Colonic mucosa (tissue), 4 donors: ENCODE data around the gene ELOB. TPM values are rescaled to one million over a fixed set of nuclear protein-coding genes. Genes with fewer than 3 reads are reported as not detected.
A peak's percentile ranks its signal among the peaks of the same experiment; 100 is the strongest.

Source experiments
- DNase-seq: peaks from one replicate; pipeline ENCODE4 v3.0.0-alpha.2; 2020
- H3K27ac ChIP-seq: fragments of 200-600 bp; one replicate; pipeline ENCODE4 v1.8.0; 2021
- H3K27me3 ChIP-seq: fragments of 200-600 bp; one replicate; pipeline ENCODE4 v1.8.0; 2021
- H3K36me3 ChIP-seq: fragments of 200-600 bp; one replicate; pipeline ENCODE4 v1.8.0; 2021
- H3K4me1 ChIP-seq: fragments of 200-600 bp; one replicate; pipeline ENCODE4 v1.8.0; 2021; ENCODE audit warnings: mild to moderate bottlenecking
- H3K4me3 ChIP-seq: fragments of 200-600 bp; one replicate; pipeline ENCODE4 v1.8.0; 2021
- H3K9ac ChIP-seq, 2 donors: one replicate each; pipeline ENCODE4 v1.7.0; 2013; ENCODE audit warnings: control low read depth in 2 of 2, low read depth in 2 of 2, low read length in 2 of 2
- H3K9me3 ChIP-seq: fragments of 200-600 bp; one replicate; pipeline ENCODE4 v1.8.0; 2021
- intact Hi-C: fragments of 100-400 bp; cut with DNase I; formaldehyde crosslinking; loops from one replicate; pipeline ENCODE4 v1.14.1; 2022
- total RNA-seq, 2 donors: library from RNA; stranded (reverse); fragmentation: NEBNext Ultra II Directional in 1 of 2; extraction: Animal tissue kit (Norgen Biotek cat#: 25700) in 1 of 2; gene quantifications; one replicate each; pipeline ENCODE4 v1.2.1, GENCODE V29; 2021
- TF ChIP-seq, protein P1 (sequence below): fragments of 200-600 bp; IDR thresholded peaks from one replicate; pipeline ENCODE4 v1.8.0; 2022; ENCODE audit warnings: antibody characterized with exemption, mild to moderate bottlenecking
- donor health status: healthy.
- donor health status: DM: no; HTN: no; CAD: no.
- donor health status: DM: no; HTN: no; CAD: no.

The ELOB gene
- total RNA-seq, 2 donors from 2014 or later, result 230 to 333 TPM

DNA sequence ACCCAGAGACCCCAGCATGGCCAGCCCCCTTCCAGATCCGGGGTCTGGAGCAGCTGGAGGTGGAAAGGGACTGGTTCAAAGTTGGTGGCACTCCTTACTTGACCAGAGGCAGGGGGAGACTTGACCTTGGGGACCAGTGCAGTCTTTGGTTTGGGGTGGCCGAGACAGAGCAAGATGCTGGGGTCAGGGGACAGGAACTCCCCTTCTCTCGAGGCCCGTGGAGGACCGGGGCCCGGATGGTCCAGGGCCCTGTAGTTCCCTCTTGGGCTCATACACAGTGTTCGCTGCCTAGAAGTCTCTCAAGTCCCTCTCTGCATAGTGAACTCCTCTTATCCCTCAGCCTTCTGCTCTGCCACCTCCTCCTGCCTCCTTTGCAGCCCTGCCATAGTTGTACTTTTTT, 10.9 kb upstream of the ELOB start:
- DNase-seq, result no peak
- TF ChIP-seq, protein P1, sequence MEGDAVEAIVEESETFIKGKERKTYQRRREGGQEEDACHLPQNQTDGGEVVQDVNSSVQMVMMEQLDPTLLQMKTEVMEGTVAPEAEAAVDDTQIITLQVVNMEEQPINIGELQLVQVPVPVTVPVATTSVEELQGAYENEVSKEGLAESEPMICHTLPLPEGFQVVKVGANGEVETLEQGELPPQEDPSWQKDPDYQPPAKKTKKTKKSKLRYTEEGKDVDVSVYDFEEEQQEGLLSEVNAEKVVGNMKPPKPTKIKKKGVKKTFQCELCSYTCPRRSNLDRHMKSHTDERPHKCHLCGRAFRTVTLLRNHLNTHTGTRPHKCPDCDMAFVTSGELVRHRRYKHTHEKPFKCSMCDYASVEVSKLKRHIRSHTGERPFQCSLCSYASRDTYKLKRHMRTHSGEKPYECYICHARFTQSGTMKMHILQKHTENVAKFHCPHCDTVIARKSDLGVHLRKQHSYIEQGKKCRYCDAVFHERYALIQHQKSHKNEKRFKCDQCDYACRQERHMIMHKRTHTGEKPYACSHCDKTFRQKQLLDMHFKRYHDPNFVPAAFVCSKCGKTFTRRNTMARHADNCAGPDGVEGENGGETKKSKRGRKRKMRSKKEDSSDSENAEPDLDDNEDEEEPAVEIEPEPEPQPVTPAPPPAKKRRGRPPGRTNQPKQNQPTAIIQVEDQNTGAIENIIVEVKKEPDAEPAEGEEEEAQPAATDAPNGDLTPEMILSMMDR, result no peak
- Histone ChIP-seq H3K27me3 (peaks cover 13% of the 10 kb centered on the region), H3K4me1 (peaks cover 6% of the 10 kb centered on the region), H3K36me3 (no peaks in the 10 kb centered on the region), H3K9me3 (no peaks in the 10 kb centered on the region), H3K4me3 (no peak overlapping the region), H3K27ac (no peak overlapping the region), H3K9ac (no peak overlapping the region)
- intact Hi-C loops, result no loop called here

DNA sequence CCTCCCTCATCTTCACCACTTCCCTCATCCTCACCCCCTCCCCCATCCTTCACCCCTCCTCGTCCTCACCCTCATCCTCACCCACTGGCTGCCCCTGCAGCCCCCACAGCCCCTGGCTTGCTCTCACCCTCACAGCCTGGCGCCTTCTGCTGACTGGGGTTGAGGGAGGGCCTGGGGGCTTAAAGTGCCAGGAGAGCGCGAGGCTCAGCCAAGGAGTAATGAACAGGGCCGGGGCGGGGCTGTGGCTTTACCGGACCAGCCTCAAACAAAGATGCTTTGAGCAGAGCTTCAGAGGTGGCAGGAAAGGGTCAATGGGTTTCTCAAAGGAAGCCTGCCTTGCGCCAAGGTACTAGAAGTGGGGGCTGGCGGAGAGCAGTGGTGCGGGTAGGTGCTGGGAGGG, 10.3 kb upstream of the ELOB start, which contains the start of gene PRSS33:
PRSS33 (minus strand) TSS at position 155 of the 400 bp plus-strand sequence. CDS start 1,013 bp downstream, outside the sequence.
- TF ChIP-seq, protein P1, result no peak
- H3K9me3 ChIP-seq, result no peaks in the 10 kb centered on the region
- H3K4me3 ChIP-seq, result no peak within 1 kb of the TSS
- no peak for DNase-seq
- peaks cover 13% of the 10 kb centered on the region for H3K27me3 ChIP-seq
- H3K9ac ChIP-seq, result no peak within 1 kb of the TSS
- H3K36me3 ChIP-seq, result no peaks in the 10 kb centered on the region
- H3K4me1 ChIP-seq, result peaks cover 6% of the 10 kb centered on the region
- no peak within 1 kb of the TSS for H3K27ac ChIP-seq
- intact Hi-C loops, result no loop called here

DNA sequence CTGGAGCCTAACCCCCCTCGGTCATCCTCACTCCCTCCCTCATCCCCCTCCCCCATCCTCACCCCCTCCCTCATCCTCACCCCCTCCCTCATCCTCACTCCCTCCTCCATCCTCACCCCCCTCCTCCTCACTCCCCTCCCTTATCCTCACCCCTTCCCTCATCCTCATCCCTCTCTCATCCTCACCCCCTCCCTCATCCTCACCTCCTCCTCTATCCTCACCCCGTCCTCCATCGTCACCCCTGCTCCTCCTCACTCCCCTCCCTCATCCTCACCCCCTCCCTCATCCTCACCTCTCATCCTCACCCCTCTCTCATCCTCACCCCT, 9.7 kb upstream of the ELOB start:
- H3K9me3 ChIP-seq, result no peaks in the 10 kb centered on the region
- H3K4me3 ChIP-seq, result no peak overlapping the region
- H3K27ac ChIP-seq, result no peak overlapping the region
- intact Hi-C loops, result no loop called here
- TF ChIP-seq, protein P1, result no peak
- no peaks in the 10 kb centered on the region for H3K36me3 ChIP-seq
- no peak for DNase-seq
- no peak overlapping the region for H3K9ac ChIP-seq
- peaks cover 6% of the 10 kb centered on the region for H3K4me1 ChIP-seq
- H3K27me3 ChIP-seq, result peaks cover 13% of the 10 kb centered on the region

DNA sequence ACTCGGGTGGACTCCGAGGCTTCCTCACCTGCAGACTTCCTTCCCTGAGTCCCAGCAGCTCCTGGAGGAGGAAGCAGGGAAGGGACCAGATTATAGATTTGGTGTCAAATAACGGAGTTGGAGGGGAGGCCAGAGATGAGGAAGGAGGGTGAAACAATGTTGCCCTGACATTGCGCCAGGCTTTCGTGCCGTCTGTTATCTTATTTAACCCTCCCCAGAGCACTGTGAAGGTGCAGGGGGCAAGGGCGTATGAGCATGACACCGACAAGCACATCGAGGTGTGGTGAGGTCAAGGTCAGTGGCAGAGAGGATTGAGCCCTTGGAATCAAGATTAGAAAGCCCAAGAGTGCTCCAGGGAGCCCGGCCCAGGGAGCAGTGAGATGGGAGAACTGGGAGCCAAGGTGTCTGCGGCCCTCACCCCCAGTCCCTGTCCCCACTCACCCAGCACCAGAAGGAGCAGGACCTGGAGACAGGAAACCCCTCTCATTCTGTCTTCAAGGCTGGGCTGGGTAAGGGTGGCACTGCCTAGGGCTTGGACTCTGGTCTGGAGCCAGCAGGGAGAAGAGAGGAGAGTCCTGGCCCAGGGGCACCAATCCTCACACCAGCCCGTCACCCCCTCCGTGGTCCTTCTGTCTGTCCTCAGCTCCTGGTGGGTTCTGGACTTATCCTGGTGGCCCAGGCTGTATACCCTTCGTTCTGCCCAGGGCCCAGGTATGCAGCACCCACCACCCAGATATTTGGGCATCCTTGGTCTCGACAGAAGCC, 9.2 kb upstream of the ELOB start:
- H3K27ac ChIP-seq, result no peak overlapping the region
- no peaks in the 10 kb centered on the region for H3K36me3 ChIP-seq
- no peak overlapping the region for H3K9ac ChIP-seq
- TF ChIP-seq, protein P1, result no peak
- intact Hi-C loops, result no loop called here
- no peak overlapping the region for H3K4me3 ChIP-seq
- peaks cover 6% of the 10 kb centered on the region for H3K4me1 ChIP-seq
- H3K9me3 ChIP-seq, result no peaks in the 10 kb centered on the region
- H3K27me3 ChIP-seq, result peaks cover 13% of the 10 kb centered on the region
- no peak for DNase-seq

DNA sequence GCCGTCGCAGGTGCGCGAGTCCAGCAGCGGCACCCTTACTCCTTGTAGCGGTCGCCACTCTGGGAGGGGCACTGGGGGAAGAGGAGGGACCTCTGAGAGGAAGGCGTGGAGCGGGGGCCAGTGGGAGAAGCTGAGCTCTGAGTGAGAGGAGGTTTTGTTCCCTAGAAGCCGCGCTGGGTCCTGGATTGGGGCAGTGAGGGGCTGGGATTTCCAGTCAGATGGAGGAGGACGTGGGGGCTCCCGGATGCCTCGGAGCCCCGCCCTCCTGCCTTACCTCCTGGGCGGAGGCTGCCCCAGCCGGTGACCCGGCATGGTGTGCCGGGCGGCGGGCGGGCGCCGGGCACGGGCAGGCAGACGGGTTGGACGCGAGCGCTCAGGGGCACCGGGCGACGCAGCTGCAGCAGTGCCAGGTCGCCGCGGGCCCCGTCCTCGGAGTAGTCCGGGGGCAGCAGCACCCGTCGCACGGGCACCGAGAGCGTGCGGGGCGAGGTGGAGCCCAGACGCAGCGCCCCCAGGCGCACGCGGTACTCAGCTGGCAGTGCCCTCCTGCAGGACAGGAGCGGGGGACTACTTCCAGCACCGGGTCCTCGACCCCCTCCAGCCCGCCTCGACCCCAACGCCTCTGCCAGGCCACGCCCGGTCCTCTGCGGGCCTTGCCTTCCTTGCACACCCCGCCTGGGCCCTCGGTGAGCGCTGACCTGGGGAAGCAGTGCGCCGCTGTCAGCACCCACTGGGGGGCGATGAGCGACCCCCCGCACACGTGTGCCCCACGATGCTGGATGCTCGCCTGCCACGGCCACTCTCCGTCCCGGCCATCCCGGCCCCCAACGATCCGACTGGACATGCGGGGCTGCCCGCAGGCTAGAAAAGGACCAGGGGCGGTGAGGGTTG, 8.3 kb upstream of the ELOB start:
- no peak for DNase-seq
- Histone ChIP-seq H3K27me3 (peaks cover 13% of the 10 kb centered on the region), H3K9ac (peak overlapping the region; percentile 51 to 60), H3K36me3 (no peaks in the 10 kb centered on the region), H3K4me1 (peaks cover 6% of the 10 kb centered on the region), H3K9me3 (no peaks in the 10 kb centered on the region), H3K27ac (no peak overlapping the region), H3K4me3 (peak overlapping the region; percentile 43)
- TF ChIP-seq, protein P1, result no peak
- intact Hi-C loops, result no loop called here
